Measurements from ENCODE around the gene KCNG2. TPM values are rescaled to one million over a fixed set of nuclear protein-coding genes. Genes with fewer than 3 reads are reported as not detected.

Gene KCNG2
- total RNA-seq, 1 donor = not detected

GRCh38 chr18:79905389-79905911 lies 107.7 kb downstream of the KCNG2 start:
- H3K4me3 ChIP-seq (ENCODE audit: insufficient read depth, low read length) = no peak overlapping the region
- peaks cover 4% of the 10 kb centered on the region for H4K20me1 ChIP-seq (ENCODE audit: insufficient read depth, low read length)
- no peaks in the 10 kb centered on the region for H3K27me3 ChIP-seq (ENCODE audit: insufficient read depth, low read length)
- DNase-seq (ENCODE audit: insufficient read length, low spot score, missing footprints) = peak; percentile 74
- no peaks in the 10 kb centered on the region for H3K79me2 ChIP-seq (ENCODE audit: insufficient read depth, low read length)
- H3K9me3 ChIP-seq (ENCODE audit: low read depth, low read length) = no peaks in the 10 kb centered on the region
- peaks cover 9% of the 10 kb centered on the region for H3K36me3 ChIP-seq (ENCODE audit: insufficient read depth, low read length)
- TF ChIP-seq, protein P1, sequence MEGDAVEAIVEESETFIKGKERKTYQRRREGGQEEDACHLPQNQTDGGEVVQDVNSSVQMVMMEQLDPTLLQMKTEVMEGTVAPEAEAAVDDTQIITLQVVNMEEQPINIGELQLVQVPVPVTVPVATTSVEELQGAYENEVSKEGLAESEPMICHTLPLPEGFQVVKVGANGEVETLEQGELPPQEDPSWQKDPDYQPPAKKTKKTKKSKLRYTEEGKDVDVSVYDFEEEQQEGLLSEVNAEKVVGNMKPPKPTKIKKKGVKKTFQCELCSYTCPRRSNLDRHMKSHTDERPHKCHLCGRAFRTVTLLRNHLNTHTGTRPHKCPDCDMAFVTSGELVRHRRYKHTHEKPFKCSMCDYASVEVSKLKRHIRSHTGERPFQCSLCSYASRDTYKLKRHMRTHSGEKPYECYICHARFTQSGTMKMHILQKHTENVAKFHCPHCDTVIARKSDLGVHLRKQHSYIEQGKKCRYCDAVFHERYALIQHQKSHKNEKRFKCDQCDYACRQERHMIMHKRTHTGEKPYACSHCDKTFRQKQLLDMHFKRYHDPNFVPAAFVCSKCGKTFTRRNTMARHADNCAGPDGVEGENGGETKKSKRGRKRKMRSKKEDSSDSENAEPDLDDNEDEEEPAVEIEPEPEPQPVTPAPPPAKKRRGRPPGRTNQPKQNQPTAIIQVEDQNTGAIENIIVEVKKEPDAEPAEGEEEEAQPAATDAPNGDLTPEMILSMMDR (IDR thresholded peaks at IDR 0.05; ENCODE audit: extremely low read depth, low read depth, low read length) = no peak
- no peak overlapping the region for H3K4me2 ChIP-seq (ENCODE audit: insufficient read depth, low read length)
- H3K27ac ChIP-seq (ENCODE audit: low read depth, low read length) = no peak overlapping the region
- no peaks in the 10 kb centered on the region for H3K4me1 ChIP-seq (ENCODE audit: insufficient read depth, low read length)
- no peak overlapping the region for H2AFZ ChIP-seq (ENCODE audit: low read length)

- Histone ChIP-seq H3K4me3 (ENCODE audit: insufficient read depth, low read length) (no peak overlapping the region), H3K27ac (ENCODE audit: low read depth, low read length) (no peak overlapping the region), H4K20me1 (ENCODE audit: insufficient read depth, low read length) (peaks cover 4% of the 10 kb centered on the region), H3K4me2 (ENCODE audit: insufficient read depth, low read length) (no peak overlapping the region), H2AFZ (ENCODE audit: low read length) (no peak overlapping the region), H3K36me3 (ENCODE audit: insufficient read depth, low read length) (peaks cover 9% of the 10 kb centered on the region), H3K27me3 (ENCODE audit: insufficient read depth, low read length) (no peaks in the 10 kb centered on the region), H3K9me3 (ENCODE audit: low read depth, low read length) (no peaks in the 10 kb centered on the region), H3K4me1 (ENCODE audit: insufficient read depth, low read length) (no peaks in the 10 kb centered on the region), H3K79me2 (ENCODE audit: insufficient read depth, low read length) (peaks cover 5% of the 10 kb centered on the region)
- DNase-seq (ENCODE audit: insufficient read length, low spot score, missing footprints) = peak; percentile 51
- TF ChIP-seq, protein P1 (IDR thresholded peaks at IDR 0.05; ENCODE audit: extremely low read depth, low read depth, low read length) = no peak
Observed at GRCh38 chr18:79905993-79906392, 108.3 kb downstream of the KCNG2 start.

DNA sequence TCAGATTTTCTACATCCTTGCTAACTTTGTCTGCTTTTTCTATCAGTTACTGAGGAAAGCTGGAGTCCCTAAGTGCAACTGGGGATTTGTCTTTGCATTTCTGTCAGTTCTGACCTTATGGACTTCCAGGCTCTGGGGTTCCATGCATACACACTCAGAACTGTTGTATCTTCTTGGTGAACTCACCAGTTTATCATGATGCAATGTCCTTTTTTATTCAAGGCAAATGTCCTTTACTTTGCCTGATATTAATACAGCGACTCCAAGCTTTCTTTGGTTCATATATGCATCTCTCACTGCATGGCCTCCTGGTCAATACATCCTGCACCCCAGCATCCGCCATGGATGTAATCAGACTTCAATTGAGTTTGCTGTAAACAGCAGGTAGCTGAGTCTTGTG lies 109.0 kb downstream of the KCNG2 start:
- H2AFZ ChIP-seq (ENCODE audit: low read length) = no peak overlapping the region
- TF ChIP-seq, protein P1 (IDR thresholded peaks at IDR 0.05; ENCODE audit: extremely low read depth, low read depth, low read length) = no peak
- no peak for DNase-seq (ENCODE audit: insufficient read length, low spot score, missing footprints)

DNA sequence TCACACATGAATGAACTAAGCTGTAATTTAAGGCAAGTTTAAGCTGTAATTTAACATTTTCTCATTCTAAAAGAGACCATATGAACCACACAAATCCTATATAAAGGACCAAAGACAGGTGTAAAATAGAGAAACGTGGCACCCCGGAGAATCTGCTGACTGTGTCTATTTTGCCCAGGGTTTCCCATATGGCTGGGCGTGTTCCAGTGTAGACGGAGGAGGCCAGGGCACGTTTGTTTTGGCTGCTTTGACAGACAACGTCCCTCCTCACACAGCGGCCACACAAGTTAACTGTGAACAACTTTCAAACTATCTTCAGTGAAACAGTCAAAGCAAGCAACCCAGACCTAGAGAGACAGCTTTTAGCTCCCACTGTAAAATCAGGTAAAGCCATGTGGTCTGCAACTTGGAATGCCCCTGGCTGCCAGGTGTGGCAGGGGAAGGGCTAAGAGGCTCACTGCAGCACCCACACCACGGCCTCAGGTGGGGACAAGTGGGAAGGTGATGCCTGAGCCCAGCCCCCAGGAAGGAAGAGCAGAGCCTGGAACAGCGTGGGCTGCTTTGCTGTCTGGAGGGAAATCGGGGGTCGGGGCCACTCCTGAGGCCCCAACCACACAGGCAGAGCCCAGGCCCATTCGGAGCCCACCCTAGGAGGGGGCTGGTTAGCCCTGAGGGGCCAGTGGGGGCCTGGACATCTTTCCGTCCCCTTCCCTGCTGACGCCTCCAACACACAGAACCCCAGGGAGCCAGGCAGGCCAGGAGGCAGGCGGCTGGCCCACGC lies 113.0 kb downstream of the KCNG2 start:
- H2AFZ ChIP-seq (ENCODE audit: low read length) = no peak overlapping the region
- TF ChIP-seq, protein P1 (IDR thresholded peaks at IDR 0.05; ENCODE audit: extremely low read depth, low read depth, low read length) = no peak

More for the DNA sequence above, 109.0 kb downstream of the KCNG2 start:
- Histone ChIP-seq H3K4me3 (ENCODE audit: insufficient read depth, low read length) (no peak overlapping the region), H3K27ac (ENCODE audit: low read depth, low read length) (no peak overlapping the region), H3K27me3 (ENCODE audit: insufficient read depth, low read length) (no peaks in the 10 kb centered on the region), H3K36me3 (ENCODE audit: insufficient read depth, low read length) (peaks cover 9% of the 10 kb centered on the region), H3K4me1 (ENCODE audit: insufficient read depth, low read length) (no peaks in the 10 kb centered on the region), H3K4me2 (ENCODE audit: insufficient read depth, low read length) (no peak overlapping the region), H3K79me2 (ENCODE audit: insufficient read depth, low read length) (peaks cover 5% of the 10 kb centered on the region), H3K9me3 (ENCODE audit: low read depth, low read length) (no peaks in the 10 kb centered on the region), H4K20me1 (ENCODE audit: insufficient read depth, low read length) (peaks cover 4% of the 10 kb centered on the region)

More for the DNA sequence above, 113.0 kb downstream of the KCNG2 start:
- H3K79me2 ChIP-seq (ENCODE audit: insufficient read depth, low read length) = peaks cover 8% of the 10 kb centered on the region
- no peak overlapping the region for H3K27ac ChIP-seq (ENCODE audit: low read depth, low read length)
- H3K4me3 ChIP-seq (ENCODE audit: insufficient read depth, low read length) = no peak overlapping the region
- H3K36me3 ChIP-seq (ENCODE audit: insufficient read depth, low read length) = no peaks in the 10 kb centered on the region
- no peaks in the 10 kb centered on the region for H3K27me3 ChIP-seq (ENCODE audit: insufficient read depth, low read length)
- H3K9me3 ChIP-seq (ENCODE audit: low read depth, low read length) = no peaks in the 10 kb centered on the region
- DNase-seq (ENCODE audit: insufficient read length, low spot score, missing footprints) = no peak
- no peak overlapping the region for H3K4me2 ChIP-seq (ENCODE audit: insufficient read depth, low read length)
- H3K4me1 ChIP-seq (ENCODE audit: insufficient read depth, low read length) = no peaks in the 10 kb centered on the region
- H4K20me1 ChIP-seq (ENCODE audit: insufficient read depth, low read length) = peaks cover 15% of the 10 kb centered on the region
